ENCODE measurements around the gene TBCA.

DNA sequence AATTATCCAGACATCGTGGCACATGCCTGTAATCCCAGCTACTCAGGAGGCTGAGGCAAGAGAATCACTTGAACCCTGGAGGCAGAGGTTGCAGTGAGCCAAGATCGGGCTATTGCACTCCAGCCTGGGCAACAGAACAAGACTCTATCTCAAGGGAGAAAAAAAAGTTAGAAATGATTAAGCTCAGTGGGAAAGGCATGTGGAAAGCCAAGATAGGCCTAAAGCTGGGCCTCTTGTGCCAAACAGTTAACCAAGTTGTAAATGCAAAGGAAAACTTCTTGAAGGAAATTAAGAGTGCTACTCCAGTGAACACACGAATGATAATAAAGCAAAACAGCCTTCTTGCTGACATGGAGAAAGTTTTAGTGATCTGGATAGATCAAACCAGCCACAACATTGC is 43.0 kb downstream of the TBCA start:
- TF ChIP-seq, protein P1, sequence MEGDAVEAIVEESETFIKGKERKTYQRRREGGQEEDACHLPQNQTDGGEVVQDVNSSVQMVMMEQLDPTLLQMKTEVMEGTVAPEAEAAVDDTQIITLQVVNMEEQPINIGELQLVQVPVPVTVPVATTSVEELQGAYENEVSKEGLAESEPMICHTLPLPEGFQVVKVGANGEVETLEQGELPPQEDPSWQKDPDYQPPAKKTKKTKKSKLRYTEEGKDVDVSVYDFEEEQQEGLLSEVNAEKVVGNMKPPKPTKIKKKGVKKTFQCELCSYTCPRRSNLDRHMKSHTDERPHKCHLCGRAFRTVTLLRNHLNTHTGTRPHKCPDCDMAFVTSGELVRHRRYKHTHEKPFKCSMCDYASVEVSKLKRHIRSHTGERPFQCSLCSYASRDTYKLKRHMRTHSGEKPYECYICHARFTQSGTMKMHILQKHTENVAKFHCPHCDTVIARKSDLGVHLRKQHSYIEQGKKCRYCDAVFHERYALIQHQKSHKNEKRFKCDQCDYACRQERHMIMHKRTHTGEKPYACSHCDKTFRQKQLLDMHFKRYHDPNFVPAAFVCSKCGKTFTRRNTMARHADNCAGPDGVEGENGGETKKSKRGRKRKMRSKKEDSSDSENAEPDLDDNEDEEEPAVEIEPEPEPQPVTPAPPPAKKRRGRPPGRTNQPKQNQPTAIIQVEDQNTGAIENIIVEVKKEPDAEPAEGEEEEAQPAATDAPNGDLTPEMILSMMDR (conservative IDR thresholded peaks at IDR 0.05; ENCODE audit: low read length) = no peak
- no peak for TF ChIP-seq EZH2phosphoT487 (IDR thresholded peaks at IDR 0.05; ENCODE audit: borderline replicate concordance)
